Body of pancreas (tissue), 4 donors: ENCODE results near the gene STXBP1. TPM values are rescaled to one million over a fixed set of nuclear protein-coding genes. Genes with fewer than 3 reads are reported as not detected.

ENCODE experiments used
- ATAC-seq: fragments of 150-250 bp; one replicate; pipeline ENCODE4 v1.9.1; 2016
- DNase-seq, 4 donors: peaks; one replicate each; pipeline ENCODE4 v3.0.0-alpha.2; 2019
- H3K27ac ChIP-seq, 4 donors: fragments of 200-600 bp; sonication (generic); 1 replicate in 3 of 4; 2 replicates in 1 of 4; pipeline versions ENCODE4 v1.5.1 to v1.6.1; 2016 to 2019; ENCODE audit warnings: mild to moderate bottlenecking in 1 of 4, mixed read lengths in 1 of 4, moderate library complexity in 1 of 4
- H3K27me3 ChIP-seq, 2 donors: fragments of 200-600 bp; sonication (generic); one replicate each; pipeline ENCODE4 v1.6.0; 2016; ENCODE audit warnings: mild to moderate bottlenecking in 1 of 2
- H3K36me3 ChIP-seq, 2 donors: fragments of 200-600 bp; sonication (generic); replicated peaks in 1 of 2; 2 replicates each; pipeline ENCODE4 v1.5.1; 2016; ENCODE audit warnings: low read depth in 2 of 2; ENCODE audit not compliant: insufficient read depth in 1 of 2
- H3K4me1 ChIP-seq: fragments of 200-600 bp; sonication (generic); one replicate; pipeline ENCODE4 v1.6.0; 2016
- H3K4me3 ChIP-seq, 2 donors: fragments of 200-600 bp; sonication (generic); 1 replicate in 1 of 2; 2 replicates in 1 of 2; pipeline ENCODE4 v1.5.1; 2016 to 2019
- H3K9me3 ChIP-seq, 3 donors: fragments of 200-600 bp; sonication (generic); 1 replicate in 2 of 3; 2 replicates in 1 of 3; pipeline ENCODE4 v1.5.1; 2016
- CTCF ChIP-seq, 7 experiments: fragments of 450-650 bp in 4 of 7; fragments of 200-600 bp in 3 of 7; sonication (generic) in 3 of 7; IDR thresholded peaks; one replicate each; pipeline ENCODE4 v1.5.1; 2016 to 2019; ENCODE audit warnings: antibody characterized with exemption in 7 of 7
- POLR2A ChIP-seq, 3 donors: fragments of 450-650 bp; IDR thresholded peaks; one replicate each; pipeline ENCODE4 v1.6.1; 2016; ENCODE audit warnings: antibody characterized with exemption in 3 of 3, mild to moderate bottlenecking in 2 of 3
- WGBS, 2 donors: methylation state at CpG; one replicate each; pipeline ENCODE4 v1.1.5; 2017; 5-methylcytosine and 5-hydroxymethylcytosine counted together
- intact Hi-C: fragments of 100-400 bp; cut with DNase I; formaldehyde crosslinking; loops from one replicate; pipeline ENCODE4 v1.15.1; 2023
- total RNA-seq, 2 donors: library from RNA; depleted of rRNA; stranded (reverse); fragments of >200 nt; gene quantifications; one replicate each; pipeline ENCODE4 v1.1.0, GENCODE V29; 2016

Gene STXBP1
- total RNA-seq, 2 donors from 2014 or later, result 34.5 to 39.9 TPM

GRCh38 chr9:127585161-127585819, 26.8 kb upstream of the STXBP1 start:
- Histone ChIP-seq H3K4me1 (peaks cover 20% of the 10 kb centered on the region), H3K36me3 (no peaks in the 10 kb centered on the region), H3K27ac (no peak overlapping the region), H3K9me3 (no peaks in the 10 kb centered on the region), H3K27me3 (no peaks in the 10 kb centered on the region), H3K4me3 (no peak overlapping the region)
- intact Hi-C loops, result loop anchor here (5.0 kb wide), 1 partner anchor 58 kb away; no protein-coding TSS in a partner anchor
- TF ChIP-seq CTCF (IDR thresholded peaks at IDR 0.05), result no peak
- no peak for TF ChIP-seq POLR2A (IDR thresholded peaks at IDR 0.05)
- DNase-seq (no peak), ATAC-seq (no peak)
- 92 to 95% methylated on average over 4 of the region's 4 CpGs for WGBS, 2 donors

GRCh38 chr9:127586096-127586495, 26.0 kb upstream of the STXBP1 start:
- ATAC-seq, result peak; percentile 2
- H3K27ac ChIP-seq, result no peak overlapping the region

GRCh38 chr9:127586537-127586936, 25.5 kb upstream of the STXBP1 start:
- Histone ChIP-seq H3K27ac (no peak overlapping the region), H3K4me1 (peaks cover 8% of the 10 kb centered on the region), H3K4me3 (no peak overlapping the region), H3K36me3 (no peaks in the 10 kb centered on the region), H3K27me3 (no peaks in the 10 kb centered on the region), H3K9me3 (no peaks in the 10 kb centered on the region)
- peak; percentile 87 to 91 (median 90) for DNase-seq
- 46 to 70% methylated on average over 3 to 5 of the region's 5 CpGs for WGBS, 2 donors
- TF ChIP-seq POLR2A (IDR thresholded peaks at IDR 0.05), result peak in 1 of 3 donors; percentile 12
- peak; percentile 62 to 96 (median 93) for TF ChIP-seq CTCF (IDR thresholded peaks at IDR 0.05)
- intact Hi-C loops, result loop anchor here (5.0 kb wide), 1 partner anchor 59 kb away; no protein-coding TSS in a partner anchor
- ATAC-seq, result peak; percentile 88

More at GRCh38 chr9:127586096-127586495, 26.0 kb upstream of the STXBP1 start:
- no peaks in the 10 kb centered on the region for H3K9me3 ChIP-seq
- TF ChIP-seq POLR2A (IDR thresholded peaks at IDR 0.05) (no peak), CTCF (IDR thresholded peaks at IDR 0.05) (no peak)
- H3K27me3 ChIP-seq, result no peaks in the 10 kb centered on the region
- no peak overlapping the region for H3K4me3 ChIP-seq
- WGBS, 2 donors, result 67 to 70% methylated on average over 13 to 14 of the region's 14 CpGs
- peaks cover 12% of the 10 kb centered on the region for H3K4me1 ChIP-seq
- no peak for DNase-seq
- intact Hi-C loops, result loop anchor here (5.0 kb wide), 1 partner anchor 59 kb away; no protein-coding TSS in a partner anchor
- no peaks in the 10 kb centered on the region for H3K36me3 ChIP-seq

GRCh38 chr9:127587966-127588365, 24.1 kb upstream of the STXBP1 start:
- Histone ChIP-seq H3K4me3 (no peak overlapping the region), H3K36me3 (no peaks in the 10 kb centered on the region), H3K27me3 (no peaks in the 10 kb centered on the region), H3K4me1 (peaks cover 8% of the 10 kb centered on the region), H3K27ac (no peak overlapping the region), H3K9me3 (no peaks in the 10 kb centered on the region)
- DNase-seq (no peak), ATAC-seq (no peak)
- intact Hi-C loops, result loop anchor here (5.0 kb wide), 1 partner anchor 61 kb away; no protein-coding TSS in a partner anchor
- WGBS, 2 donors, result 66 to 78% methylated on average over 2 of the region's 2 CpGs
- TF ChIP-seq CTCF (IDR thresholded peaks at IDR 0.05), result no peak
- no peak for TF ChIP-seq POLR2A (IDR thresholded peaks at IDR 0.05)
